GM18907 (cell line): ENCODE measurements around the gene TMEM217.

Experiments
- ATAC-seq: cut with Tn5 transposase; IDR thresholded peaks from one replicate; pipeline ENCODE4 v1.9.1; 2021; ENCODE audit warnings: mild to moderate bottlenecking, moderate library complexity; ENCODE audit not compliant: unreplicated experiment

TMEM217 gene

DNA sequence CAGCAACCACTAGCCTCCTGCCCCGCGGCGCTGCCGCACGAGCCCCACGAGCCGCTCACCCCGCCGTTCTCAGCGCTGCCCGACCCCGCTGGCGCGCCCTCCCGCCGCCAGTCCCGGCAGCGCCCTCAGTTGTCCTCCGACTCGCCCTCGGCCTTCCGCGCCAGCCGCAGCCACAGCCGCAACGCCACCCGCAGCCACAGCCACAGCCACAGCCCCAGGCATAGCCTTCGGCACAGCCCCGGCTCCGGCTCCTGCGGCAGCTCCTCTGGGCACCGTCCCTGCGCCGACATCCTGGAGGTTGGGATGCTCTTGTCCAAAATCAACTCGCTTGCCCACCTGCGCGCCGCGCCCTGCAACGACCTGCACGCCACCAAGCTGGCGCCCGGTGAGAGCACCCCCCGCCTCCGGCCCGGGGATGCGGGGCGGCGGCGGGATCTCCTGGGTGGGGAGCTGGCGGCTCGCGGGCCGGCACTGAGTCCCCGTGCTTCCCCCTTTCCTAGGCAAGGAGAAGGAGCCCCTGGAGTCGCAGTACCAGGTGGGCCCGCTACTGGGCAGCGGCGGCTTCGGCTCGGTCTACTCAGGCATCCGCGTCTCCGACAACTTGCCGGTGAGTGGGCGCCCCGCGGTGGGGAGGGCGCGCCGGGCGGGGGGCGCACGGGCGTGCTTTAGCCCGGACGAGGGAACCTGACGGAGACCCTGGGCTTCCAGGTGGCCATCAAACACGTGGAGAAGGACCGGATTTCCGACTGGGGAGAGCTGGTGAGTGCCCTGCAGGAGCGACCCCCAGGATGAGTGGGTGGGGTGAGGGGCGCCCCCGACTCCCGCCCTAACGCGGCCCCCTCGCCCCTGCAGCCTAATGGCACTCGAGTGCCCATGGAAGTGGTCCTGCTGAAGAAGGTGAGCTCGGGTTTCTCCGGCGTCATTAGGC, 87.4 kb downstream of the TMEM217 start:
- peak; percentile 36 for ATAC-seq

DNA sequence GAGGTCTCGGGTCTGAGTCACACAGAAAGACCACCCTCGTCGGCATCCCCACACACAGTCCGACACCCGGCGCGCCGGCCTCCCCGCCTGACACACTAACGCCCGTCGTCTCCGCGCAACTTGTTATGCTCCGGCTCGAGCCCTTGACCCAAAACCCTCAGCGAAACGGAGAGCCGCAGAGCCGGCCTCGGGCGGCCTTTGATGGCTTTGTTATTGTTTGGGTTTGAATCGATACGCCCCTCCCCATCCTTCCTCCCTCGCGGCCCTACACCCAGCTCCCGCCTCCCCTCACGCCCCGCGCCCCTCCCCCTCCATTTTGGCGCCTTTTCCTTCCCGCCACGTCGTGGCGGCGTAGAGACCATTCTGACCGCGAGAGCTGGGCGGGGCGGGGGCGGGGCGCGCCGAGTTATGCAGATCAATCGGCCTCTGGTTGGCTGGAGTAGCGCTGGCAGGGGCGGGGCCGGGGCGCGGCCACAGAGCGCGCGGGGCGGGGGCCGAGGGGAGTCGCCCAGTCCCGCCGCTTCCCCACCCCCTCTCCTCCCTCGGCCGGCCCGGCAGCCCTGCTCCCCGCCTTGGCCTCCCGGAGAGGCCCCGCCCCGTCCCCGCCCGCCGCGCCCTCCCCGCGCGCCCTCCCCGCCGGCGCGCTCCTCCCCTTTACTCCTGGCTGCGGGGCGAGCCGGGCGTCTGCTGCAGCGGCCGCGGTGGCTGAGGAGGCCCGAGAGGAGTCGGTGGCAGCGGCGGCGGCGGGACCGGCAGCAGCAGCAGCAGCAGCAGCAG, 88.3 kb downstream of the TMEM217 start, which contains the start of gene PIM1:
Gene PIM1 (plus strand): TSS at position 657 of the 777 bp plus-strand sequence. CDS start 424 bp downstream, outside the sequence.
- peak; percentile 52 for ATAC-seq

DNA sequence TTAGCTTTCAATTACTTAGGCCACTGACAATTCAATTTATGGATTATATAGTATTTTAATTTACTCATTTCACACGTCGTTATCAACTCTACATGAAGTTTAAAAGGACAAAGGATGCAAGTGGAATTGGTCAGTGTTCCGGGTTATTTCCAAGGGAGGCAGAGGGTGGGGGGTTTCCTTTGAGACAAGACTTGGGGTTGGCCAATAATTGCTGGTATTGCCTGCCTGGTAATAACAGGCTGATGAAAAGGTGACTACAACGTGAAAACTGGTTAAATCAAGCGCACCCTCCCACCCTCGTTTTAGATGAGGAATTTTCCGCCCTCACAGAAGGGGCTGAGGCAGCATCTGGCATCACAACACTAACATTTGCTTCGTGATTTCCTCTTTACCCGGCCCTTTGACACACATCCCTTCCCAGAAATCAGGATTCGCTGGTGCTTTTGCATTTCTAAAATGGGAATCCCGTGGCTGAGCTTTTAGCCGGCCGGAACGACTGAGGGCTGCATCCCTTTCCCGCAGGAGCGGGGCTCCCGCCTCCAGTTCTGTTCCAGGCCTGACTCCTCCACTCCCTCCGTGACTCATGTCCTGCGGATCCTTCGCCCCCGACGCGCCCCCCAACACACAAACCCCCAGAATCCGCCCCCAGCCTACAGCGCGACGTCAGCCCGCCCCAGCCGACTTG, 89.0 kb downstream of the TMEM217 start:
- no peak for ATAC-seq

DNA sequence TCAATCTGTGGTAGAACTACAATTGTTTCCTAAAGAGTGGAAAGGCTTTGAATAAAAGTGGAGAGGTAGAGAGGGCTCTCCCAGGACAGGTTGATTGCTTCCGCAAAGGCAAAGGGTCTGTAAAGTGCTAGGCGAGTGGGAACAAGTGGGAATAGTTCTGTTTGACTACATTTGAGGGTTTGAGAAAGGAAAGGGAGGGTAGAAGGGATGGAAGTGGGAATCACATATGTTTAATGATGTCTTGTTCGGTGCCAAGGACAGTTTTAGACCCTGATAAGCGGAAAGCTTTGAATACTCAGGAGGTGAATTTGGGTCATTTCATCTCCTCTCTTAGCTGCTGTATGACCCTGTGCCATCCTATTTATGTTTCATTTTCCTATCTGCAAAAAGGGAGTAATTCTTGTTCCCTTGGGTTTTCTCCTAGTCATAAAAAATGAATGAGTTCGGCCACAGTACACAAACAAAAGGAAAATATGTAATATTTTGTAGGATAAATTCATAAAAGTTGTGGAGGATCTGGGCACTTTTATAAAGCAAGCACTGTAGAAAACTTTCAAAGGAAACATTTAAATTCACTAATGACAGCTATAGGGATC, 89.7 kb downstream of the TMEM217 start:
- ATAC-seq = no peak

DNA sequence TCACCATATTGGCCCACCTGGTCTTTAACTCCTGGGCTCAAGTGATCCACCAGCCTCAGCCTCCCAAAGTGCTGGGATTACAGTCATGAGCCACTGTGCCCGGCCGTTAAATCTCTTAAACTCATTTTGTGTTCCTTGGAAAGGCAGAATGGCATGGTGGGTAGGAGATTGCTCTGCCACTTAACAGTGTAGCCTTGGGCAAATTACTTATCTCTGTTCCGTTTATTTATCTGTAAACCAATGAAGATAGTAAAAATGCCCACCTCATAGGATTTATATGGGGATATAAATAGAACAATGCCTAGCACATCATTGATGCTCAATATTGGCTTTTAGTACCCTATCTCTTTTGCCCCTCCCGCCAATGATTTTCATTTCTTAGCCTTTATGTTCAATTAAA, 95.2 kb downstream of the TMEM217 start:
- ATAC-seq = no peak
